GM19463 (cell line): ENCODE measurements around the gene AGK.

Experiments used
- ATAC-seq: cut with Tn5 transposase; IDR thresholded peaks from one replicate; pipeline ENCODE4 v1.9.1; 2021; ENCODE audit warnings: mild to moderate bottlenecking, moderate library complexity; ENCODE audit not compliant: unreplicated experiment

Gene AGK

GRCh38 chr7:141551094-141551781 lies at the start of gene AGK:
Gene AGK (plus strand): TSS chr7:141551410. CDS start chr7:141555467, 4,057 bp downstream.
- peak; percentile 94 for ATAC-seq

GRCh38 chr7:141501451-141501850 lies 49.8 kb upstream of the AGK start:
- ATAC-seq = no peak

- ATAC-seq = no peak
These were observed 39.9 kb upstream of the AGK start for GRCh38 chr7:141511316-141511675.

- no peak for ATAC-seq
These were observed 39.4 kb upstream of the AGK start for GRCh38 chr7:141511676-141512396.

GRCh38 chr7:141512597-141512996 lies 38.6 kb upstream of the AGK start:
- no peak for ATAC-seq

GRCh38 chr7:141513720-141514119 lies 37.5 kb upstream of the AGK start:
- ATAC-seq = no peak

- ATAC-seq = no peak
These were observed 35.3 kb upstream of the AGK start for GRCh38 chr7:141515941-141516340.

- ATAC-seq = no peak
These were observed 31.6 kb upstream of the AGK start for GRCh38 chr7:141519623-141520022.

- peak; percentile 50 for ATAC-seq
These were observed 28.4 kb upstream of the AGK start for GRCh38 chr7:141522657-141523342.

GRCh38 chr7:141525973-141526514 lies 25.2 kb upstream of the AGK start:
- no peak for ATAC-seq

- ATAC-seq = no peak
These were observed 24.1 kb upstream of the AGK start for GRCh38 chr7:141527076-141527475.

GRCh38 chr7:141528399-141528798 lies 22.8 kb upstream of the AGK start:
- ATAC-seq = no peak

GRCh38 chr7:141533149-141533949 lies 17.9 kb upstream of the AGK start:
- ATAC-seq = no peak

GRCh38 chr7:141534757-141535737 lies 16.2 kb upstream of the AGK start:
- ATAC-seq = no peak

- ATAC-seq = no peak
These were observed 13.3 kb upstream of the AGK start for GRCh38 chr7:141537906-141538305.

- no peak for ATAC-seq
These were observed 9.8 kb upstream of the AGK start for GRCh38 chr7:141541375-141541774.

GRCh38 chr7:141544831-141545230 lies 6.4 kb upstream of the AGK start:
- no peak for ATAC-seq

- no peak for ATAC-seq
These were observed 1.6 kb upstream of the AGK start for GRCh38 chr7:141549582-141549981.

GRCh38 chr7:141550386-141551093 lies 670 bp upstream of the AGK start:
- peak; percentile 20 for ATAC-seq
